HG03378 (cell line): Measurements from ENCODE around the gene ITGA2B.
"Not testable (repeated sequence)": the region's sequence is repeated elsewhere in the genome, so short reads cannot be mapped to it uniquely, and the experiment has no call there.

Source experiments
- ATAC-seq: cut with Tn5 transposase; IDR thresholded peaks from one replicate; pipeline ENCODE4 v1.9.1; 2021; ENCODE audit warnings: mild to moderate bottlenecking, moderate library complexity; ENCODE audit not compliant: unreplicated experiment

Gene ITGA2B

DNA sequence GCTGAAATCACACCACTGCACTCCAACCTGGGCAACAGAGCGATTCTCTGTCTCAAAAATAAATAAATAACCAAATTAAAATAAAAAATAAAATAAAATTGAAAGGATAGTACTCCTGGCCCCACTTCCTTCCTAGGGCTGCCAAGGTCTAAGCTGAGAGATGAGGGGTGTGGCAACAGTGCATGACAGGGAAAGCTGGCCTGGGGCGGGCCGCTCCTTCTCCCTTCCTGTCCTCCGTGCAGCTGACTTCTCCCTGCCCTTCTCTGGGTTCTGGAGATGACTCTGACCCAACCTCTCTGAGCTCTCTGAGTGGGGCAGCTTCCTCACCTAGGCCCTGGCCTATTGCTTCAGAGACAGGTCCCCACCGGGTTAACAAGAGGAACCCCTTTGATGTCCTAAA, 56.1 kb downstream of the ITGA2B start:
- no peak for ATAC-seq

DNA sequence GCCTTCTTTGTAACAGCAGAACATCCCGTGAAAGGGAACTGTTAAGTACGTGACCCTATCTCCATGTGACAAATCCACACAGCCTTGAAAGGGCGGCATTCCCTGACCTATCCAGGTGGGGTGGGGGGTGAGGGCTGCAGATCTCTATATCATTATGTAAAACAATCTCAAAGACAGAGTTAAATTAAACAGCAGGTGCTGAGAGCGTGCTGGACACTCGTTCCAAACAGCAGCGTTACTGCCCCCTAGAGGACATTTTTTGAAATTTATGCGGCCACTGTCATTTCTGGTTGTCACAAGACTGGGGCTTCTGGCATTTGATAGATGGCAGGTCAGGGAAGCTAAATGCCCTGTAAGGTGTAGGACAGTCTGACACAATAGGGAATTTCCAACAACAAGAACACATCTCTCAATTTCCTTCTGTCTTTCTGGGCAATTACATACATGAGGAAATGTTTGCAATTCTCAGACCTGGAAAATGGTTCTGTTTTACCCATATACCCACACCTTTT, 58.1 kb downstream of the ITGA2B start:
- ATAC-seq = no peak

DNA sequence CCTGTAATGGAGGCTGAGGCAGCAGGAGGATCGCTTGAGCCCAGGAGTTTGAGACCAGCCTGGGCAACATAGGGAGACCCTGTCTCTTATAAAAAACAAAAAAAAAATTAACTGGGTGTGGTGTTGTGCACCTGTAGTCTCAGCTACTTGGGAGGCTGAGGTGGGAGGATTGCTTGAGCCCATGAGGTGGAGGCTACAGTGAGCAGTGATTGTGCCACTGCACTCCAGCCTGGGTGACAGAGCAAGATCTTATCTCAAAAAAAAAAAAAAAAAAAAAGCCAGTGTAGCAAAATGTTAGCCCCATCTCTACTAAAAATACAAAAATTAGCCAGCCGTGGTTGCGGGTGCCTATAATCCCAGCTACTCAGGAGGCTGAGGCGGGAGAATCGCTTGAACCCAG, 59.2 kb downstream of the ITGA2B start:
- not testable (repeated sequence) for ATAC-seq

DNA sequence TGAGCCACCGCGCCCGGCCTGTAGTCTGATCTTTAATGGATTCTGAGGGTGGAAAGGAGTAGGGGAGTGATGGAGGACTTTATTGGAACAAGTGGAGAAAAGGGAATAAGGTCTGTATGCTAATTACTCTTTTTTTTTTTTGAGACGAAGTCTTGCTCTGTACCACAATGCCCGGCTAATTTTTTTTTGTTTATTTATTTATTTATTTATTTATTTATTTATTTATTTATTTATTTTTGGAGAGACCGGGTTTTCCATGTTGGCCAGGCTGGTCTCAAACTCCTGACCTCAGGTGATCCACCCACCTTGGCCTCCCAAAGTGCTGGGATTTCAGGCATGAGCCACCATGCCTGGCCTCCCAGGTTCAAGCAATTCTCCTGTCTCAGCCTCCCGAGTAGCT, 59.9 kb downstream of the ITGA2B start:
- not testable (repeated sequence) for ATAC-seq

DNA sequence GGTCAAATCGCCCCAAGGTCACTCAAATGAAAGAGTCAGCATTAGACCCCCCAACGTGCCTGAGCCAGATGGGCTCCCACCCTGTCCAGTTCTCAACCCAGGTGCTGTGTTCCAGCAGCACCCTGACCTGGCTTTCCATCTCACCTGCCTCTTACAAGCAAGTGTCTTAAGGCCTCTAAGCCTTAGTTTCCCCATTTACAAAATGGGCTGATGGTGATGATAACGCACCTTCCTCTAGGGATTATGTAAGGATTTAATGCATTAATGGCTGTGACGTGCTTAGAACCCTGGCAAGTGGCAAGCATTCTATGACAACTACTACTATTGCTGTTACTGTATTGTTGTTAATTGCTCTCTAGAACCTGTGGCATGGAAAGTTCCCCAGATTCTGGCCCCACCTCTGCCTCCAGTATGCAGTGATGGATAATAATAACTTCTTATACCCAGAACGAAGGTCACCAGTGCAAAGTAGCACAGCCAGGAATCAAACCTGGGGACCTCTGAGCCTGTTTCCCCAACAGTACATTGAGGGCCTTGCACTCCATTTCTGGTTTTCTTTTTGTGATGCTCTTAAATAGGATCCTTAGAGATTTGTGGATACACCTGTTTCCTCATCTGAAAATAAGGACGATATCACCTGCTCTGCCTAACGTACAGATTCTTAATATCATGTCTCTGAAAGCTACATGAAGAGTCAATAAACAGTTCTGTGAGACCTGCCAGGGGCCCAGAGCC, 61.6 kb downstream of the ITGA2B start:
- ATAC-seq = no peak

DNA sequence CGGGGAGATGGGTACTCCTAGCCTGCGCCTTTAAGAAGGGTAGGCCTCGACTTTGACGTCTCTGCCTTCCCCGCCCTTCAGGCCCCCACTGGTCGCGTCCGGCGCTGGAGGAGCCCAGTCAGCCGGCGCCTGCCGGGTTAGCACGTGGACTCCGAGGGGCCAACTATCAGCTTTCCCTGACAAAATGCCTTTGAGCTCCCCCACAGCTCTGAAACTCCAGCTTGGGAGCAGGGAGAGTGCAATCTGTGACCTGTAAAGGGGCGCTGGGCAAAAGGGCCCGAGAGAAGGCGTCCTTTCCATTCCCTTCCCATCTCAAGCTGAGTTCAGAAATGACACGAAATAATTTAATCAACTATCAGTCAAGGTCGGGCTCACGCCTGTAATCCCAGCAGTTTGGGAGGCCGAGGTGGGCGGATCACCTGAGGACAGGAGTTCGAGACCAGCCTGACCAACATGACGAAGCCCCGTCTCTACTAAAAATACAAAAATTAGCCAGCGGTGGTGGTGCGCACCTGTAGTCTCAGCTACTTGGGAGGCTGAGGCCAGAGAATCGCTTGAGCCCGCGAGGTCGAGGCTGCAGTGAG, 62.5 kb downstream of the ITGA2B start:
- ATAC-seq = peak; percentile 29

DNA sequence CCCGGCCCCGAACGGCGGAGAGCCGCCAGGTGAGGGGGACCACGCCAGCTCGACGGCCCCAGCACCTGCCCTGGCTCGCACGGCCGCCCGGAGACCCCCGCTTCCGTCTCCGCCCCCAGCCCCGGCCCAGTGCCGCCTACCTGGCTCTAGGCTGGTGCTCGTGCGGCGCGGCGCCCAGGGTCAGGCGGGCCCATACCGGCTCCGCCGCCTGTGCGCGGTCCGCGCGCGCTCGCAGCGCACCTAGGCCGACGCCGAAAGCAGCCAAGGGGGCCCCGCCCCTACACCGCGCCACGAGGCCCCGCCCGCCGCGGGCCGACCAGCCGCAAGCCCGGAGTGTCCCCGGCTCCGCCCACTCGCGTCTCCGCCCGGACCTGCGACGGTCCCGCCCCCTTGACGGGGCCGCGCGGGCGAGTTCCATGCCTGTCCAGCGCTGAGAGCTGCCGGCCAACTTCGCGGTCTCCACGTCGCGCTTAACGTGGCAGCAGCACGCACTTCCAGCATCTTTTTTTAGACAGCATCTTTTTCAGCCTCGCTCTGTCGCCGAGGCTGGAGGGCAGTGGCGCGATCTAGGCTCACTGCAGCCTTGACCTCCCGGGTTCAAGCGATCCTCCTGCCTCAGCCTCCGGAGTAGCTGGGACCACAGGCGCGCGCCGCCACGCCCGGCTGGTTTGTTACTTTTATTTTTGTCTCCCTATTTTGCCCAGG, 64.7 kb downstream of the ITGA2B start, which contains the start of gene SLC25A39:
TSS of gene SLC25A39 (minus strand) at position 253 of the 705 bp plus-strand sequence. CDS start 1,261 bp downstream, outside the sequence.
- peak; percentile 52 for ATAC-seq

DNA sequence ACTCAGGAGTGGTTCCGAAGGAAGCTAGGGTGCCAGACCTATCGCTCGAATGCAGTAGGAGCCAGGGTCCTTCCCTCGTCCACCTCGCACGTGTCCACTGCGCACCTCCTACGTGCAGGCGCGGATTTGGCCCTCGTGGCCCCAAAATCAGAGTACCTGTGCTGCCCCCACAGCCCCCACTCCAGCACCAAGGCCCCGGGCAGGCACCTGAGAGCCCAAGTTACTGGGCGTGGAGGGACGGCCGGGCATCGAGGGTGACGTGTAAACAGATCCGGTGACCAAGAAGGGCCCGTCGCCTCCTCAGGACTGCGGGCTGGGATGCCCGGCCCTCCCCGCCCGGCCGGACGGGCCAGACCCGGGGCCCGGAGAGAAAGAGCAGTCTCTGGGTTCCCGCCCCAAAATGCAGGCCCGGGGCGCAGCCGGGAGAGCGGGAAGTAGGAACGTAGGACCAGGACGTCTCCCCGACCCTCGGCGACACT, 65.3 kb downstream of the ITGA2B start:
- ATAC-seq = no peak

DNA sequence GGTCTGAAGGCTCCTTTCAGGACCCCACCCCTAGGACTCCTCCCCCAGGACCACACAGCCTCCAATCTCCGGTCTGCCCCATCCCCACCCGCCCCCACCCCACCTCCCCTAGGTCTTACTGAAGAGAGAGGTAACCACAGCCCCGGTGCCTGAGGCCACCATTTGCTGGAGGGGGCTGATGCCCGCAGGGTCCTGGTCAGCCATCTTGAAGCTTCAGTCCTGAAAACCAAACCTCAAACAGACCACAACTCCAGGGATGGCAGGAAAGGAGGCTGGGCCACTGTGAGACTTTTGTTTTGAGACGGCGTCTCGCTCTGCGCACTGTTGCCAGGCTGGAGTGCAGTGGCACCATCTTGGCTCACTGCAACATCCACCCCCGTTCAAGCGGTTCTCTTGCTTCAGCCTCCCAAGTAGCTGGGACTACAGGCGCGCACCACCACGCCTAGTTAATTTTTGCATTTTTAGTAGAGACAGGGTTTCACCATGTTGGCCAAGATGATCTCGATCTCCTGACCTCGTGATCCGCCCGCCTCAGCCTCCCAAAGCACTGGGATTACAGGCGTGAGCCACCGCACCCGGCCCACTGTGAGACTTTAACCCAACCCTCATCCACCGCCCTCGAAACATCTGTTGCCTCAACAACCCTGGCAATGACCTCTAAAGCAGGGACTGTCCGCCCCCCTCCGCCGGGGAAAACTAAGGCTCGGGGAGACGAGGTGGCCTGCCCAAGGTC, 65.9 kb downstream of the ITGA2B start:
- no peak for ATAC-seq

DNA sequence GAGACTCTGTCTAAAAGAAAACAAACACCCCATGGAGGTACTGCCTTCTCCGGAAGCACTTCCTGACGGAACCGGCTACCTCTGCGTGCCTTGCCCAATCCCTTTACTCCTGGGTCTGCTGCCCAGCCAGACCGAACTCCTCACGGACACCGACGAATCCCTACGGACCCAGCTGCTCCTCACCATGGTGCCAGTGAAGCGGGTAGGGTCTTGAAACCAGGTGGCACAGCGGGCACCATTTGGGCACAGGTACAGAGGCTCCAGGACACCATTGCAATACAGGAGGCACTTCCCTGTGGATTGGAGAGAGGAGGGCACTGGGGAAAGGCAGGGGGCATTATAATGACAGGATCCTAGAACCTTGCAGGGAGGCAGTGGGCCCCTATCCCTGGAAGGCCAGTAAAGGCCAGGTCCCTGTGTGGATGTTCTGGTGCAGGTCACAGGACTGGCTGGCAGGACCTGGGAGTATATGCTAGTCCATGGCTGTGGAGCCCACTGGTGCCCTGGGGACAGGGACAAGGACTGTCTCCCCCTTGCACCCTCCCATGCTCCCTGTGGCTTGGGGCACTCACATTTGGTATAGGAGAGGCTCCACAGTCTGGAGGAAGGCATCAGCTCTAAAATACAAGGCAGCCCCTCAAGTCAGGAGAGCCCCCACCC, 67.1 kb downstream of the ITGA2B start:
- ATAC-seq = no peak
